Measurements from ENCODE around the gene FCN1.

FCN1 gene

DNA sequence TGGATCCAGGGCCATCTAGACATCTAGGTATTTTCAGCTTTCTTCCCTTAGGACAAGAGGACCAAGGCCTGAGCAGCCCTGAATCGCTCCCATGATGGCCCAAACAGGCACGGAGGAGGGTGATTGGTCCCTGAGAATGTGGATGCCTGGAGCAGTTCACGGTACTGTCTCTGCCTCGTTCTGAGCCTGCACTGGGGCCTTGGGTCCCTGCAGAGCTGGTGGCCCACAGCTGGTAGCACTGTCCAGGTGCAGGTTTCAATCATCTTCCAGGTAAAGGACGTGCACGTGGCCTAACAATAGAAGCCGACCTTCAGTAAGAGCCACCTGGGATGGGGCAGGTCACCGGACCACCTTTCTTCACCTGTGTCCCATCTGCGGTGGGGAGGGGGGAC is 19.4 kb upstream of the FCN1 start:
- no peak for DNase-seq (ENCODE audit: low spot score)

DNA sequence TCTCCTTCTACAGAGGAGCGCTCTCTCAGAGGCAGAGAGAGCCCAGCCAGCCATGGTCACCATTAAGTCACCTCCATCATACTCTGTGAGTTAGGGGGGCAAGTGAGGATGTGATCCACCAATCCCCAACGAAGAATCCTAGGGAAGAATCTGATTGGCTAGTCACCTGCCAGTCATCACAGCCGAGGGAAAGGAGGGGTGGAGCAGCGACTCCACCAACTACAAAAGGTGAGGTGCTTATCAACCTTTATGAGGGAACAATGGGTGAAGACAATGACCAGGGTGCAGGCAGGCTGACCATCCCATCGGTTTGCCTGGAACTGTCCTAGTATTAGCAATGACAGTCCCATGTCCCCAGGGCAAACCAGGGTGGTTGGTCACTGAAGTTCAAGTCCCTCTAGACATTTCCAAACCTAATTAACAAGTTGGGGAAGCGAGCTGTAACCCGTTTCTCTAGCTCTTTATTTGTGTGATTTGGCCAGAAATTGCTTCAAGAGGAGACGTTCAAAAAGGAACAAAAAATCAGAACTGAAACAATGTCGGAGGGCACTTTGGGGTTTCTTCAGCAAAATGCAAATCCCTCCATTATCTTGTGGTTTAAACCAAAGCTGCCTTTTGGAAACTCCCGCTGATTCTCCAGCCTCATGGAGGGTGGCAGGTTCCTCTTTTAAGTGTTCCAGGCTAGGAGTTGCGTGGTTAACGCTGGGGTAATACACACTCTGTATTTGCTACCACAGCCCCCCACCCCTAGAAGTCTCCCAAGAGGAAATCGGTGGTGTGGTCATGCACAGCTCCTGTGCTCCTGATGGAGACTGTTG is 18.8 kb upstream of the FCN1 start:
- DNase-seq (ENCODE audit: low spot score): no peak

DNA sequence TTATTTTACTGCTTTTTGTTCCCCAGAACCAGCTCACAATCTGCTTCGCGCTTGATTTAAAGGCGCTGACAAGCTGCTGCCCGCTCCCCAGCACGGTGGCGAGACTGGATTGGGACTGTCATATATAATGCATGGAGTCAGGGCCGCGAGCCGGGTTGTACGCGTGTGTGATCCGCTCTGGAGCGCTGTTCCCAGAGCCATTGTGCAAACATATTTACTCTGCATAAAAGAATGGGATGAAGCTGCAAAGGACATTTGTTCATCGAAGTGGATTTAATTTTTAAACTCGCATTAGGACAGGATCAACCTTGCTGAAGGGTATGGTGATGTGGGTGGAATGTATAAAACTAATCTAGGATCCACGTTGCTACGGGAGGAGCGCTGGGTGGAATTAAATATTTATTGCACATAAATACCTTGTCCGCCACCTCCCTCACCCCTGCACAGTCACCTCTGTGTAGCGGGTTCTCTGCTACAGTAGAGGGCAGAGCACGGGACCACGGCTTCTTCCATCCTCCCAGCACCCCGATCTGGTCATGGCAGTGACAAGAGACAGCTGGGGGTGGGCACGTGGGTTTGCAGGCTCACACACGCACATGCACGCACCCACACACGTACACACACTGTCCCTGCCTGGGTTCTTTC is 18.1 kb upstream of the FCN1 start:
- DNase-seq (ENCODE audit: low spot score): no peak

DNA sequence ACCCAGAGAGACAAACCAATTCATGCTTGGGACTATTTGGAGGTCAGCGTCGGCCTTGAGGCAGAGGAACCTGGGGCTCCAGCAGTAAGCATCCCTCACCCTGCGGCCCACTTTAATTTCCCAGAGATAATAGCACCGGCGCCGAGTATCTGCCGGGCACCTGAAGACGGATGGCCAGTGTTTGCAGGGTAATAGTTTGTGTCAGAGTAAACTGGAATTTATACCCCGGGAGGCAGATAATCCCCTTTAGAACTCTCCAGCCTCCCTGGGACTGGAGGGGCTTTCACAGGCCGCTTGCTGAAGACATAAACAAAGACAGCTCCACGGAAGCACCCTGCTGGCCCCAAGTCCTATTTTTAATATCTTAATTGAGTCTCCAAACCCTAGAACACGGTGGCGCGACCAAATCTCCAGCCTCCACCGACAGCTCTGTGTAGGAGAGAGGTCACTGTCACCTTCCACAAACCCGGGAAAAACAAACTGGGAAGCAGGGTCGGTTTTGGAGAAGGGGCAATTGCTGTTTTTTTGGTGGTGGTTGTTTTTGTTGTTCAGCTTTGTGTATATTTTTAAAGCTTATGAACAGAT is 17.4 kb upstream of the FCN1 start:
- DNase-seq (ENCODE audit: low spot score): no peak

DNA sequence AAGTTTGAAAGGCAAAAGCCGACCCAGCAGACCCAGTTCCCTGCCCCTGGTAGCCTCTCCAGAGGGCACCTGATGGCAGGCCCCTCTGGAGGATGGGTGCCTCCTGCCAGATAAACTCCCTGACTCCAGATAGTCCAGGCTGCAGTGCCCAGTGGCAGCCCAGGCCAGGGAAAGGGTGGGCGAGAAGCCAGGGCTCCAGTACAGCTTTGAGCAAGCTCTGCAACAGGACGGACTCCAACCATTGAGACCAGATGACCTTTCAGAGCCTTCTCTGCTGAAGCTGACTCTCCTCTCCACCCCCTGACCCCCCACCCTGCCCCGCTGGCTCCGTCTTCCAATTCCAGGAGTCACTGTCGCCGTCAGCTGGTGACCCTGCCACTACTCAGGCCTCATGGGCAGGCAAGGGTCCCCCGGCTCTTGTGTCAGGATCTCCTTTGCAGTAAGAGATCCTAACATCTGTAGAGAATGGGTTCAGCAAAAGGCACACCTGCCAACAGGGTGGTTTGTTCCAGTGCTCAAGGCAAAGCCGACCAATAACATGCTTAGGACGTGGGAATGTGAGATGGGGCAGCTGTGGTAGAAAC is 15.5 kb upstream of the FCN1 start:
- no peak for DNase-seq (ENCODE audit: low spot score)

DNA sequence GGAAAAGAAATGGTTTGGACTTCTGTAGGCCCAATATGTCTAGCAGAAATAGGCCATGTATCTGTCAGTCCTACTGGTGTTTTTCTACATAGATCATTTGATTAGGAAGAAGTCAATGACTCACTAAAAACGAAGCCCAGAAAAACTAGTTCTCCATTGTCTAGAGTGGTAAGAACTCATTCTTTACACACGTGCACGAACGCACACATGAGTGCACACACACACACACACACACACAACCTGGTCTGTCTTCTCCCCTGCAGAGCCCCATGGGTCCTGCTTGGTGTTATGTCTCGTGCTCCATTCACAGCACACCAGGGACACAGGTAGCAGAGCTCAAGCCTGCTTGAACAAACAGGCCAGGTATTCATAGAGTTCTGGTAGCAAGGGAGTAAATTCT is 14.9 kb upstream of the FCN1 start:
- no peak for DNase-seq (ENCODE audit: low spot score)

DNA sequence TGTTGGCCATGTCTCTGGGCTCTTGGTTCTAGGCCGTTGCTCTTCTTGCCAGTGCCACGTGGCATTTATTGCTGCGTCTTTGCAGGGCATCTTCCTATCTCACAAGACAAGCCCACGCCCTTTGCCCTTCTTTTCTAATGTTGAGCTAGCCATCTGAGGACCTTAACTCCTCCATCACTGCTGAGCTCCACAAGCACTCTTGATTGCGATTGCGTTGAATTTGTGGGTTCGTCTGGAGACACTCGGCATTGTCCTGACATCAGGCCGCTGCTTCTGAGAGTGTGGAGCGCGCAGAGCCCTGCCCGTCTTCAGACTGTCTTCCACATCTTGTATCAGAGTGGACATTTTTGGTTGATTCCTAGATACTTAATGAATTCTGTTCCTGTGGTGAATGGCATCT is 14.5 kb upstream of the FCN1 start:
- no peak for DNase-seq (ENCODE audit: low spot score)

DNA sequence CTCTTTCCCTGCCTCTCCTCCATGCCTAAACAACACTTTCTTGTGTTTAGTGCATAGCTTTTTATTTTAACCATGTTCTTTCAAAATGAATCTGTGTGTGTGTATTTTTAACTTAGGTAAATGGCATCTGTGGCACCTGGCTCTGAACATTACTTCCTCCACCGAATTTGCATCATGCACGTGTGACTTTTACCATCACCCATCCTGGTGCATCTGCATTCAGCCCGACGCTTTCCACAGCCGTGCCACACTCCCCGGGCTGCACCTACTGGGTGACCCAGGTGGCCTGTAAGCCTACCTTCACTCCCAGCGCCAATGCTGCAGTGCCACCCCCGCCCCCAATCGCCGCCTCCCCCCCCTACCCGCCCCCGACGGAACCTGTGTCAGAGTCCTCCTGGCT is 12.7 kb upstream of the FCN1 start:
- DNase-seq (ENCODE audit: low spot score): no peak

DNA sequence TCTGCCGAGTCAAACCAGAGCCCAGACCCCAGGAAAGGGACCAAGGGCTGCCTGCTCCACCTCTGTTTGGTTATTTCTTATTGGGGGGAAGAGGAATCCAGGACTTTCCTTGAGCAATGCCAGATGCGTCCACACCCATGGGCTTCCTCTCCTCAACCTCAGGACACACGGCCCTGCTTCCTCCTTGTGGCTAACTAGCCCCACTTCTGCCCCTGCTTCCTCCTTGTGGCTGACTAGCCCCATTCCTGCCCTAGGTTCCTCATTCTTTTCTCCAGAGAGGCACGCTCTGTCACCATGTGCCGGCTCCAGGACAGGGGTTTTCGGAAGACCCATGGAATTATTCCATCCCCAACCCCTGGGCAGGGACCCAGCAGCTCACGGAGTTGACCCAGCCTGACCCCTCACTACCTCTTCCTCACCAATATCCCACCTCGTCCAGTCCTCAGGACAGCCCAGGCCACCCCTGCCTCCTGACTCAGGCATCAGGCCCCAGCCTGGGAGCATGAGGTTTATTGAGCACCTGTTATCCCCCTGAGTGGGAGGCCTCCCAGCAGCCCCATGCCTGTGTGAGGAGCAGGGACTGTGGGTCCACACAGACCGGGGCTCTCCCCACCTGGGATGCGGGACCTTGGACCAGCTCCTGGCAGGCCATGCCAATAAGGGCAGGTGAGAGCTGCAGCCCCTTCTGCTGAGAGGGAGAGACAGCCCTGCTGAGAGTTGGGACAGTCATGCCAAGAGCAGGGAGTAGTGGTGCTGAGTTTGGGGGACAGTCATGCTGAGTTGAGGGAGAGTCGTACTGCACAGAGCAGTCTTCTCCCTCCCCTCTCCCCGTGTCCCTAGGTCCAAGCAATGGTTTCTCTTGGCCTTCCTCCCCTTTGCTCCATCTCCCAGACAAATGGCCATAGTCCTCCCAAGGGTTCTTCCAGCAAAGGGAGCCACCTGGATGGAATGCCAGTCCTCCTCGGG is 11.8 kb upstream of the FCN1 start:
- DNase-seq (ENCODE audit: low spot score): no peak

DNA sequence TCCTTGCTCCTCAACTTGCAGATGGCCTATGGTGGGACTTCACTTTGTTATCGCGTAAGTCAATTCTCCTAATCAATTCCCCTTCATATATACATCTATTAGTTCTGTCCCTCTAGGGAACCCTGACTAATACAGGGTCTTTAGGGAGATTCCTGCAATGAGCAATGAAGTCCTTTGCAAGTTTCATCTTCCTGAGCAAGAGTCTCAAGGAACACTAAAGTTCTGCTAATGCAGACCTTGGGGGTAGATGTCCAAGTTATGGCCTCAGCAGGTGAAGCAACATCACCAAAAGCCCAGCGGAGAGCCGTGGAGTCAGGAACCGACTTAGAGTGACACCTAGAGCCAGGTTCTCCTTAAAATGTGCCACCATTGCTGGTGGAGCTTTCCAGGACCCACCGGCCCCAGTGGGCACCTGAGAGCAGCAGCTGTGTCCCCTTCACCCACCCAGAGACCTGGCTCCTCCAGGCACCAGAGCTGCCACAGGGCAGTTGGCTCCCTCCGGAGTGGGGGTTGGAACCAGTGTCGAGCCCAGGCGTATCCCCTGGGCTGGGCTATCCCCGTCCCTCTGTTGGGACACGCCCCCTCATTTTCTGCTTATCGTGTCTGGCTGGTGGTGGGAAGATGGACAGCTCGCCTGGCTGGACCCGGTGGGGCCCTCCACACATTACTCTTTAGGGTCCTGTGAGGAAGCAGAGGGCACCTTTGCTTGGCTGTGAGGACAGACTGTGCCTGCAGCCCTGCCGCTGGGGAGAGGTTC is 10.9 kb upstream of the FCN1 start:
- DNase-seq (ENCODE audit: low spot score): no peak

DNA sequence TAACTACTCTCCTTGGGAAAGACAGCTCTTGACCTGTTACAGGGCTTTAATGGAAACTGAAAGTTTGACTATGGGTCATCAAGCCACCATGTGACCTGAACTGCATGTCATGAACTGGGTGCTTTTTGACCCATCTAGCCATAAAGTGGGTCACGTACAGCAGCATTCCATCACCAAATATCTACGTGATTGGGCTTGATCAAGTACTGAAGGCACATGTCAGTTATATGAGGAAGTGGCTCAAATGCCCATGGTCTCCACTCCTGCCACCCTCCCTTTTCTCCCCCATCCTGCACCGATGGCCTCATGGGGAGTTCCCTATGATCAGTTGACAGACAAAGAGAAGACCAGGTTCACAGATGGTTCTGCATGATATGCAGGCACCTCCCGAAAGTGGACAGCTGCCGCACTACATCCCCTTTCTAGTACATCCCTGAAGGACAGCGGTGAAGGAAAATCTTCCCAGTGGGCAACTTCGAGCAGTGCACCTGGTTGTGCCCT is 7.3 kb upstream of the FCN1 start:
- DNase-seq (ENCODE audit: low spot score): no peak

DNA sequence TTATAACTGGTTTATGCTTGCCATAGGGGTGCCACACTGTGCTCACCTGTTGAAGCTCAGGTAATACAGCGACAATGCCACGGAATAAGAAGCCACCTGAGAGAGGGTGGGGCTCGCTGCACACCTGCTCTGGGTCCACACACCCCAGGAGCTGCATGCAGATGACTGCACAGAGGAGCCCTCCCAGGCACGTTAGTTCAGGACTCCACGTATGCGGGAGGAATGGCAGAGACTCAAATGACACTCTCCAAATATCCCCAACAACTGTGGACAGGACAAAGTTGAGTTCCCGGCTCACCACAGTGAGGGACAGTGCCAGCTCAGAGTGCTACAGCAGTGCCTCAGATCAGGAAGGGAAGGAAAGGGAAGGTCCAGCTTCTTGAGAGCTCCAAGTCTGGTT is 5.8 kb upstream of the FCN1 start:
- no peak for DNase-seq (ENCODE audit: low spot score)

DNA sequence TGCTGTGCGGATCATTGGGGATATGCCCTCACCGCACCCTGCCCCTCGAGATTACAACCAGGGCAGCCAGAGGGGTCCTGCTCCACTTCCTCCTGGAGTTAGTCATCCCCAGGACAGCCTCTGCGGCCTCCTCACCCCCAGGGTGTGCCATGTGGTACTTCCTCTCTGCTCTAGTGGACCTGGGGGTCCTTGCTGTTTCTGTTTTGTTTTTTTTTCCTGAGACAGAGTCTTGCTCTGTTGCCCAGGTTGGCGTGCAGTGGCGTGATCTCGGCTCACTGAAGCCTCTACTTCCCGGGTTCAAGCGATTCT is 5.2 kb upstream of the FCN1 start:
- DNase-seq (ENCODE audit: low spot score): no peak

DNA sequence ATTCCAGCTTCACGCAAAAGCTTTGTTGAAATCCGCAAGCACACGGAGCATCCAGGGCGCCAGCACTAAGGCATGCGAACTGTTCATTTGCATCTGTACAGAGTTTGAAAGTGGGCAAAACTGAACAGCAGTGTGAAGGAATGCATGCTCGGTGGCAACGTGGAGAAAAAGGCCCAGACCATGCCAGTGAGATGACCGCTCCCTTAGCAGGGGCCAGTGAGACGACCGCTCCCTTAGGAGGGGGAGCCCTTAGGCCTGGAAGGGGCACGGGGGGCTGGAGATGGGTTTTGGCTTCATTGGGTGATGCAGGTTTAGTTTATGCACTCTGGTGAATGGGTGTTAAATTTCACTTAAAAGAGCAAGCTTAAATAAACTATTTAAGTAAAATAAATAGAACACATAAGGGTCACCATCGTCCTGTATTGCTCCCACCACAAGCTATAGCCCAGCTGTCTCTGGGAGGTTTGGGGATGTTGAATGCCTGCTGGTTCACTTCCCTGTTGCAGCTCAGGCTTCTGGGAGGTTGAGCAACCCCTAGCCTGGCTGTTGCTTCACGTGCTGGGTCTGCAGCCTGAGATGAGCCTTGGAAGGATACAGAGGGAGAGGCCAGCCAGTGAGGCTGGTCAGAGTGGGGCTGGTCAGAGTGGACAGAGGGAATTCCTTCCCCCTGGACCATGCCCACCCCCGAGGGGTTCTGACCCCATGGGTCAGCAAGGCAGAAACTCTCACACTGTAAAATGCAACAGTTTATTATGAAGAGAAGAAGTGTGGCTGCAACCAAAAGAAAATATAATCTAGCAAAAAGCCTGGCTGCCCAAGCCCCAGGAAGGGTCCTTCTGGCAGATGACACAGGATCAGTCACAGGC is 4.6 kb upstream of the FCN1 start:
- DNase-seq (ENCODE audit: low spot score): no peak

DNA sequence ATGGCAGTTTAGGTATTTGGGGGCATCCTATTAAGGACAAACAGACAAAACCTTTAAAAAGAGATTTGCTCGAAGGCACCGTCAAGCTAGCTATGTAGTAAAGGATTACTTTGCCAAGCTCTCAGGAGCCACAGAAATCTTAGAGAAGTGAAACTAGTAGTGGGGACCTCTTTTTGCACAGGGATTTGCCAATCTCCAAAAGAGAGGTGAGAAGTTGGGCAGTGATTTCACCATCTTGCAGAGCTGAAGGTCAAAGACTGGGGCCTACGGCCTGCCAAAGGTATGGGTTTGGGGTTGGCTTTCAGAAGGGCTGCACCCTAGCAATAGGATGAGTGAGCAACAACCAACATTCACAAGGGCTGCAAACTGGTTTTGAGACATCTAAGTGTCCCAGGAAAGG is 1.6 kb upstream of the FCN1 start:
- DNase-seq (ENCODE audit: low spot score): no peak

DNA sequence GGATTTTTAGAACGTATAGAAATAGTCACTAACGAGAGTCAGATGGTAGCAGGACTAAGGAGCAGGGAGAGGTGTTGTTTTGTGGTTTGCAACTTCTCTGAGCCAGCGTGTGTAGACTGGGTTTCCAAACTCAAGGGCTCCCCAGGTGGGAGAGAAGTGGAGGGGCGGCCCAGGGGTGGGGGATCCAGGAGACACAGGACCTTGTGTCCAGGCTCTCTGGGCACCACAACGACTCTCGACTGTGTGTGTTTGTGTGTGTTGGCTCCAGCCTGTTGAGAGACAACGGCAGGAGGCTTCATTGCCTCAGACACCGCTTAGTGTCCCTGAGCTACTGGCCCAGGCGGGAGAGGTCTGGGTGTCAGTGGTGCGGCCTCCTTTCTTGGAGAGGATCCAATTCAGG is 934 bp upstream of the FCN1 start:
- no peak for DNase-seq (ENCODE audit: low spot score)

DNA sequence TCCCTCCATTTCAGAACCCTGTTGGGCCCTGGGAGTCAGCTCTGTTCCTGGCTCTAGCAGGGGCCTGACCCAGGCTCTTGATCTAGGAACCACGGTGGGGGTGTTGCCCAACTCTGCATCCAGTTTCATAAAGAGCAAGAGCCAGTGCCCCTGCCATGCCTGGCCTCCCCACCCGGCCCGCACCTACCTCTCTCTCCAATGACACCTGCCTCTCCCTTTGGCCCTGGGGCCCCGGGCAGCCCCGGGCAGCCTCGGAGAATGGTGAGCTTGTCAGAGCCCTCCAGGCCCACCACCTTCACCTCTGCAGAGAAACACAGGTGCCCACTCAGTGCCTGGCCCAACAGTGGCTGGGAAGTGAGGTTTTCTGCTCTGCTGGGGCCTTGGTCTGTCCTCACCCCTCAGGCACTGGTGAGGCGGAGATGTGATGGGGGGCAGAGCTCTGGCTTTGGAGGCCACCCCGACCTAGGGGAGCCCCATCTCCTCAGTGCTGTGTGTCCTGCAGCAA is 1.5 kb downstream of the FCN1 start:
- DNase-seq (ENCODE audit: low spot score): no peak

DNA sequence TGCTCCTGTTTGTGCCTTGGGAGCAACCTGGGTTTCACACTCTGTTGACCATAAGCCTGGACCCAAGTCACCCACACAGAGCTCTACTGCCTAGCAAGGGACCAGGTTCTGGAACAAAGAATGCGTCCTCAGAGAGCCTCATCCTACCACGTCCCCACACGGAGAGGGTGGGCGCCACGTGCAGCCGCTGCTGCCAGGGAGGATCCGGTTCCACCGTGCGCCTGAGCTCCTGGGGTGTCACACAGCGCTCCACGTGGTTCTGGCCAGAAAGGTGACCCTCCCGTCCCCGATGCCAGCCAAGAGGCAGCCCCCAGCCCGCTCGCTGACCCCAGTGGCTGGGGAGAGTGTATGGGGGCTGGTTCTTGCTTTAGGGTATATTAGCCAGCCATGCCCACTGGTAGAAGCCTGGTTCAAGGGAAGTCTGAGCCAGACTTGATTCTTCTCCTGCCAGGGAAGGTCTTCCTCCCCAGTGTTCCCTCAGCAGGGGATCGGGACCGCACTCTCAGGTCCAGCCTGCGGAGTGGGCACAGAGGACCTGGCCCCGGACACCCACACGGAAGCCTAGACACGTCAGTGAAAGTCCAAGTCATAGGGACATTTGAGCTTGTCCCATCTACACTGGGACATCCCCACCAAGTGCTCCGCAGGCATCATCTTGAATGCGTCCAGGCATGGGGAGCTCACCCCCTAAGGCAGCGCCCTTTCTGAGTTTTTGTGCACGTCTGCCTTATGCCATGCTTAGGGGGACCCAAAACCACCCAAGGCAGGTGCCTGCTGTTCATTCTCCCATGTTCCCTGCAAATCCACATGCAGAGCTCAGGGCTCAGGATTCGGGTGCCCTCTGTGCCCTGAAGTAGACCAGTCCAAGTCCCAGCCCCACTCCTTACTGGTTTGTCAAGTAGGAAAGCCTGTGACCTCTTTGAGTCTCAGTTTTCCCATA is 2.4 kb downstream of the FCN1 start:
- no peak for DNase-seq (ENCODE audit: low spot score)

DNA sequence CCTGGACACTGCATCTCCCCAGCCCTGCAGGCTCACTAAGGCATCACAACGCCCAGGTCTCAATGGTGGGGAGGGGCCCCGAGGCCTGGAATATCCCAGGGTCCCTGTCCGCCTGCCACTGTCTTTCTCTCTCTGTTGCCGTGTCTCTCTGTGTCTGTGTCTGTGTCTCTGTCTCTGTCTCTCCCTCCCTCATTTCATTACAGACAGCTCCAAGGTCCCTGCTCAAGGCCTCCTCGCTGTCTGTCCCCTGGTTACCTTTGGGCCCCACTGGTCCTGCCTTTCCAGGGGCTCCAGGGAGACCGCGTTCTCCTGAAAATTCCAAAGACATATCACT is 3.2 kb downstream of the FCN1 start:
- DNase-seq (ENCODE audit: low spot score): no peak

Measured in hematopoietic multipotent progenitor cell treated with erythropoietin and hydrocortisone succinate and interleukin-3 and kit ligand, for 15 days (in vitro differentiated cells).